Measurements from ENCODE around the gene GLB1L3.
"Not testable (repeated sequence)": the region's sequence is repeated elsewhere in the genome, so short reads cannot be mapped to it uniquely, and the experiment has no call there.

Gene GLB1L3

DNA sequence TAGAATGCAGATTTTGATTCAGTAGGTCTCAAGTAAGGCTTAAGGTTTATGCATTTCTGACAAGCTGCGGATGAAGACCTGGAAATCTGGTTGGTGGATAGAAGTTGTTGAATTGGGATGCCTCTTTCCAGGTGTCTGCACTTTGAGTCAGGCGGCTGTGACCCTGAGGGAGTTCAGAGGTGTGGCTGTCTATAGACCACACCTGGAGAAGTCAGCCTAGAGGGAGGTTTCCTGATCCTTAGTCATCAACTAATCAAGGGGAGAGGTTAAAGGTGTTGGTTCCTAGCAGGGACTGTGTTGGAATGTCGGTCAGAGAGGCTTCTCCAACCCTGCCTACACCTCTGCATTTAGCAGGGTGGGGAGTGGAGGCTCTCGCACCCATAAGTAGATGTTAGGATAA, 63.6 kb downstream of the GLB1L3 start:
- no peak overlapping the region for H3K4me3 ChIP-seq (ENCODE audit: low read length)
- TF ChIP-seq, protein P1, sequence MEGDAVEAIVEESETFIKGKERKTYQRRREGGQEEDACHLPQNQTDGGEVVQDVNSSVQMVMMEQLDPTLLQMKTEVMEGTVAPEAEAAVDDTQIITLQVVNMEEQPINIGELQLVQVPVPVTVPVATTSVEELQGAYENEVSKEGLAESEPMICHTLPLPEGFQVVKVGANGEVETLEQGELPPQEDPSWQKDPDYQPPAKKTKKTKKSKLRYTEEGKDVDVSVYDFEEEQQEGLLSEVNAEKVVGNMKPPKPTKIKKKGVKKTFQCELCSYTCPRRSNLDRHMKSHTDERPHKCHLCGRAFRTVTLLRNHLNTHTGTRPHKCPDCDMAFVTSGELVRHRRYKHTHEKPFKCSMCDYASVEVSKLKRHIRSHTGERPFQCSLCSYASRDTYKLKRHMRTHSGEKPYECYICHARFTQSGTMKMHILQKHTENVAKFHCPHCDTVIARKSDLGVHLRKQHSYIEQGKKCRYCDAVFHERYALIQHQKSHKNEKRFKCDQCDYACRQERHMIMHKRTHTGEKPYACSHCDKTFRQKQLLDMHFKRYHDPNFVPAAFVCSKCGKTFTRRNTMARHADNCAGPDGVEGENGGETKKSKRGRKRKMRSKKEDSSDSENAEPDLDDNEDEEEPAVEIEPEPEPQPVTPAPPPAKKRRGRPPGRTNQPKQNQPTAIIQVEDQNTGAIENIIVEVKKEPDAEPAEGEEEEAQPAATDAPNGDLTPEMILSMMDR (conservative IDR thresholded peaks at IDR 0.05; ENCODE audit: low read depth, low read length) = no peak
- no peak for DNase-seq (ENCODE audit: low read depth)

DNA sequence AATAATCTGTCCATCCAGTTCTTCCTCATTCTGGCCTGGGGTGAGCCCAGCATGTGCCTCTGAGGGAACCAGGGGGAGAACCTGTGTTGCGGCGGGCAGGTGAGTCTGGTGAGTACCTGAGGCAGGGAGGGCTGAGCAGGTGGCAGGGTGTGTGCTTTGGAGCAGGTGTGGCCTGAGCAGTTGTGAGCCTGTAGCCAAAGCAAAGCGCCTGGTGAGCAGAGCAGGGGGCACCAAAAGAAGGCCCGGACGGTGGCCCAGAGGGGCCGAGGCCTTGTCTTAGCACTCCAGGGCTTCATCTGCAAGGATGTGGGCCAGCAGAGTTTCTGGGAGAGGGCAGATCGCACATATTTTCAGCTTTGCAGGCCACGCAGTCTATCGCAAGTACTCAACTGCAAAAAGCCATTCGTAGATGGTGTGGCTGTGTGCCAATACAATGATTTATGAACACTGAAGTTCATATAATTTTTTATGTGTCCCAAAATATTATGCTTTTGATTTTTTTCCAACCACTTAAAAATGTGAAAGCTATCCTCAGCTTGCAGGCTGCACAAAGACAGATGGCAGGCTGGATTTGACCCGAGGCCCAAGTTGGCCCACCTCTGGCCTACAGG, 64.3 kb downstream of the GLB1L3 start:
- DNase-seq (ENCODE audit: low read depth) = no peak
- TF ChIP-seq, protein P1 (conservative IDR thresholded peaks at IDR 0.05; ENCODE audit: low read depth, low read length) = no peak
- no peak overlapping the region for H3K4me3 ChIP-seq (ENCODE audit: low read length)

DNA sequence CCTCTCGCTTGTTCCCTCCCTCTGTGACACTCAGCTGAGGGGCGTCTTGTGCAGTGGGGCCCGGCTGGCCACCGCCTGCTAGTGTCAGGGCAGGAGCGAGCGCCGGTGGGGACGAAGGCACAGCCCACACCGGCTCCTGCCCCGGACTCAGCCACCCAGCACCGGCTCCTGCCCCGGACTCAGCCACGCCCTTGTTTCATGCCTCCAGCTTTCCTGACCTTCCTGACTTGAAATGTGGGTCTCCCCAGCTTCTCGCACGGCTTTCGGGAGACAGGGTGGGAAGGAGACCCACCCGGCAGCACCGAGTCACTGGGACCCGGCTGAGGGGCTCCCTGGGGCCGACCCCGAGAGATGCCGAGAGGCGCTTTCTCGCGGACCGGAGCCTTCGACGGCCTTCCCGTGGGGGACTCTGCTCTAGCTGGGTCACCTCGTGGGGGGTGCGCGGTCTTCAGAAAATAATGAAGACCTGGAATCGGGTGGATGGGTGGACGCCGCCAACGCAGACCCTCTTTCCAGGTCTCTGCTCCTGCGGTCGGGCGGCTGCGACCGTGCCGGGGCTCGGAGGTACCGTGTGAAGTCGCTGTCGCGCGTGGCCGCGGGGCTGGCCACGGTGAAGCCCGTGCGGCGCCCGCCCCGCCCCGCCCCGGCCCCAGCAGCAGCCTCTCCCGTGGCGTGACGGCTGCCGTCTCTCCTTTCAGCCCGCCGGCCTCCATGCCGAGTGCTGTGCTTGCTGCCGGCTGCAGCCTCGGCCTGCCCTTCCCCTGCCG, 65.8 kb downstream of the GLB1L3 start:
- DNase-seq (ENCODE audit: low read depth) = no peak
- H3K4me3 ChIP-seq (ENCODE audit: low read length) = no peak overlapping the region
- TF ChIP-seq, protein P1 (conservative IDR thresholded peaks at IDR 0.05; ENCODE audit: low read depth, low read length) = no peak

DNA sequence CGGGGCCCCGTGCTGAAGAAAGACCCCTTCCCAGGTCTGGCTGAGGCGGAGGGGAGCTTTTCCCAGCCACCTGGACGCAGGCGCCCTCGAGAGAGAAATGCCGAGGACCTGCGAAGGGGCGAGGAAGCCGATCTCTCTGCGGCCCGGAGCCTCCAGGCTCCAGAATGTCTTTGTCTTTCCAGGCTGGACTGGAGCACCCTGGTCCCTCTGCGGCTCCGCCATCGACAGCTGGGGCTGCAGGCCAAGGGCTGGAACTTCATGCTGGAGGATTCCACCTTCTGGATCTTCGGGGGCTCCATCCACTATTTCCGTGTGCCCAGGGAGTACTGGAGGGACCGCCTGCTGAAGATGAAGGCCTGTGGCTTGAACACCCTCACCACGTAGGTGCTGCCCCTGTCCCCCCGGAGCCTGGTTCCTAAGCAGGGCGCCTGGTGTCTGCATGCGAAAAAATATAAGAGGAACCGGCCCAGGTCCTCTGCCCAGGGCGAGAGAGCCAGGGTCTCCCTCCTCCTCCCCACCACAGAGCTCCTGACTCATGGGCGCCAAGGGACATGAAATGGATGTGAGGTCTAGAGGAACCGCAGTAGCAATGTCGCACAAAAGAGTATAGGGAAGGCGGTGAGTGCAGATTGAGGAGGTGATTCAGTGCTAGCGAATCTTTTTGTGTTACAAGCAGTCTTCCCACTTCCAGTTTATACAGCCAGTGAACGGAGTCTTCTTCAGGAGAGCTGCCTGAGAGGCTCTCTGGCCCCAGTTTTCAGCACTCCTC, 66.6 kb downstream of the GLB1L3 start:
- DNase-seq (ENCODE audit: low read depth) = no peak
- H3K4me3 ChIP-seq (ENCODE audit: low read length) = no peak overlapping the region
- TF ChIP-seq, protein P1 (conservative IDR thresholded peaks at IDR 0.05; ENCODE audit: low read depth, low read length) = no peak

DNA sequence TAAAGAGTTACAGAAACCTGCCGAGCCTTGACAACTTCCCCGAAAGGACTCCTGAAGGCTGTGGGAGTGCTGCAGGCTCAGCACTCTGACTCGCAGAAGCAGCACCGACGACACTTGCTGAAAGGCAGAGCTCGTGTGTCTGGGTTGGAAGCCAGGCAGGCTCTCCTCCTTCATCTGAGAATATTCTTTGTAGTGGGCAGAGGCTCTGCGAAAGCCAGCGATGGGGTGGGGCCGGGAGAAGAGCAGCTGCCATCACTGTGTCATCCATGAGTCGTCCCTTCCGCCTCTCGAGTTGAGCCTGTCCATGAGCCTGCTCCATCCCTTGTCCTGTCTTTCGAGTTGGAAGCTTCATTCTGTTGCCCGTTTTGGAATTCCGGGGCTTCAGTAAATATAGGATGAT, 67.5 kb downstream of the GLB1L3 start:
- DNase-seq (ENCODE audit: low read depth) = no peak
- no peak overlapping the region for H3K4me3 ChIP-seq (ENCODE audit: low read length)
- TF ChIP-seq, protein P1 (conservative IDR thresholded peaks at IDR 0.05; ENCODE audit: low read depth, low read length) = no peak

DNA sequence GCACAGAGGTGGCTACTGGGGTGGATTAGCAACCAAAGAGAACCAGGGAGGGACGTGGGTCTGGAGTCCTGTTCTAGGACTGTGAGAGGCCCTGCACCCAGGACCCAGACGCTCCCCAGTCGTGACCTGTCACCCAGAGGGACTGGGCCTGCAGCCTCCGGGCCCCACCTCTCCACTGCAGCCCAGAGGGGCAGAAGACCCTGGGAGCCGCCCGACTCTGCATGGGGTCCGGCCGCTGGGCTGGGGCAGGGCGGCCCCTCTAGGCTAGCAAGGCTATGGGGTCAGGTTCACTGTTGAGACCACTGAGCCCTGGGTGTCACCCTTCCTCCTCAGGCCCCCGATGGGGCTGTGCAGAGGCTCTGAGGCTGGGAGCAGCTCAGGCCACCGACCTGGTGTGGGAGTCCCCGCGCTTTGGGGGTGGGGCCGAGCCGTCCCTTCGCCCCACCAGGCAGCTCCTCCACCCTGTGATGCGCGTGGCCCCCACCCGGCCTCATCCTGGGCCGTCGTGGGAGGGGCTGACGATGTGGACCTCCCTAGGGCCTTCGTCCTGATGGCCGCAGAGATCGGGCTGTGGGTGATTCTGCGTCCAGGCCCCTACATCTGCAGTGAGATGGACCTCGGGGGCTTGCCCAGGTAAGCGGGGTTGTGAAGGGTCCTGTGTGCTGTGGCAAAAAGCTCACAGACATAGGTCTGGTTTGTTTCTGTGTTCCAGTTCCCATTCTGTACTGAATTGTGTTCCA, 68.5 kb downstream of the GLB1L3 start:
- not testable (repeated sequence) for DNase-seq (ENCODE audit: low read depth); H3K4me3 ChIP-seq (ENCODE audit: low read length)

DNA sequence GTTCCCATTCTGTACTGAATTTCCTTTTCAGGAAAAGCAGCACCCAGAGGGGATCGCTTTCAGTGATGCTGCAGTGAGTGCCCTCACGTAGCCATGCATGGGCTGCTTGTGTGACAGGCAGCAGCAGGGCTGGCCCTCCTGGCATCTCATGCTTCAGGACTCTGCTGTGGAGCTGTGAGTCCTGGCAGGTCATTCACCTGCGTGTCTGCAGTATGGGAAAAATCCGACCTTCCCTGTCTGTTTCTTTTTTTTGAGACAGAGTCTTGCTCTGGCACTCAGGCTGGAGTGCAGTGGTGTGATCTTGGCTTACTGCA, 69.0 kb downstream of the GLB1L3 start:
- no peak for DNase-seq (ENCODE audit: low read depth)

More for the DNA sequence above, 69.0 kb downstream of the GLB1L3 start:
- TF ChIP-seq, protein P1 (conservative IDR thresholded peaks at IDR 0.05; ENCODE audit: low read depth, low read length) = no peak
- H3K4me3 ChIP-seq (ENCODE audit: low read length) = no peak overlapping the region
